Pancreas (tissue), 10 donors: Measurements from ENCODE around the gene LIPH. TPM values are rescaled to one million over a fixed set of nuclear protein-coding genes. Genes with fewer than 3 reads are reported as not detected.

Experiments
- ATAC-seq, 4 donors: fragments of 200-7000 bp; cut with Tn5 transposase; one replicate each; pipeline versions ENCODE4 v1.8.0 to v1.9.1; 2020; ENCODE audit warnings: mild to moderate bottlenecking in 4 of 4, moderate library complexity in 4 of 4
- DNase-seq, 6 donors: peaks; one replicate each; pipeline ENCODE4 v3.0.0-alpha.2; 2020
- FAIRE-seq: peaks from 2 replicates; lab custom pipeline; 2012; peaks lifted over from hg19 to GRCh38; lab: Jason Lieb, UNC
- H3K27ac ChIP-seq, 4 donors: fragments of 200-600 bp; sonication (generic); 1 replicate in 3 of 4; 2 replicates in 1 of 4; pipeline versions ENCODE4 v1.5.0 to v1.8.0; 2020
- H3K27me3 ChIP-seq, 4 donors: fragments of 200-600 bp; one replicate each; pipeline ENCODE4 v1.8.0; 2021
- H3K36me3 ChIP-seq, 3 donors: fragments of 200-600 bp; sonication (generic) in 1 of 3; one replicate each; pipeline versions ENCODE4 v1.5.0 to v1.8.0; 2020 to 2021
- H3K4me1 ChIP-seq, 3 donors: fragments of 200-600 bp; one replicate each; pipeline ENCODE4 v1.8.0; 2021
- H3K4me3 ChIP-seq, 4 donors: fragments of 200-600 bp; sonication (generic) in 2 of 4; one replicate each; pipeline versions ENCODE4 v1.5.0 to v1.8.0; 2020 to 2021
- H3K9me3 ChIP-seq, 4 donors: fragments of 200-600 bp; one replicate each; pipeline ENCODE4 v1.8.0; 2021
- WGBS, 2 donors: extraction: QIAGEN DNeasy Blood & Tissue Kit; methylation state at CpG; one replicate each; pipeline ENCODE4 v1.1.7; 2013; 5-methylcytosine and 5-hydroxymethylcytosine counted together
- intact Hi-C, 3 donors: fragments of 100-400 bp; cut with DNase I; formaldehyde crosslinking; loops; one replicate each; pipeline versions ENCODE4 v1.11.1 to v1.14.2; 2022
- polyA plus RNA-seq, 2 donors: library from polyadenylated mRNA; stranded (reverse); fragments of 200-250 nt; gene quantifications; one replicate each; pipeline ENCODE4 v1.2.3, GENCODE V29; 2013
- total RNA-seq, 6 donors: library from RNA; stranded (reverse); fragmentation: NEBNext Ultra II Directional in 4 of 6; extraction: Animal tissue kit (Norgen Biotek cat#: 25700) in 4 of 6; gene quantifications; one replicate each; pipeline versions ENCODE4 v1.2.1 to v1.2.4, GENCODE V29; 2021 to 2023
- TF ChIP-seq, protein P1 (sequence below), 4 donors: fragments of 200-600 bp; sonication (generic) in 3 of 4; IDR thresholded peaks; one replicate each; pipeline versions ENCODE4 v1.5.0 to v1.8.0; 2021; ENCODE audit warnings: antibody characterized with exemption in 4 of 4
- donor health status: healthy with polysubstance abuse.
- donor health status: DM: no; HTN: no; CAD: no; lungs with moderate emphysema.
- donor health status: DM: no; HTN: no; CAD: no.
- donor health status: control.
- donor health status: control.
- donor health status: Bipolar disorder and iron deficiency.
- donor health status: DM: yes; HTN: yes; CAD: no.
- donor health status: DM: no; HTN: no; CAD: no.
- donor health status: DM: no; HTN: no; CAD: no.
- donor health status: DM: yes; HTN: yes; CAD: no.

Gene LIPH
- total and polyA plus RNA-seq, 8 donors = 3.7 to 13.9 (median 4.8) TPM

GRCh38 chr3:185457376-185457775, 95.0 kb downstream of the LIPH start:
- Histone ChIP-seq H3K36me3 (peaks cover 0 to 4% (median 0%) of the 10 kb centered on the region in 3 donors), H3K4me3 (no peak overlapping the region), H3K27me3 (no peaks in the 10 kb centered on the region), H3K4me1 (no peaks in the 10 kb centered on the region), H3K9me3 (no peaks in the 10 kb centered on the region), H3K27ac (no peak overlapping the region)
- WGBS, 2 donors = 85 to 98% methylated on average over 2 of the region's 2 CpGs
- FAIRE-seq (no peak), ATAC-seq (no peak), DNase-seq (no peak)
- TF ChIP-seq, protein P1, sequence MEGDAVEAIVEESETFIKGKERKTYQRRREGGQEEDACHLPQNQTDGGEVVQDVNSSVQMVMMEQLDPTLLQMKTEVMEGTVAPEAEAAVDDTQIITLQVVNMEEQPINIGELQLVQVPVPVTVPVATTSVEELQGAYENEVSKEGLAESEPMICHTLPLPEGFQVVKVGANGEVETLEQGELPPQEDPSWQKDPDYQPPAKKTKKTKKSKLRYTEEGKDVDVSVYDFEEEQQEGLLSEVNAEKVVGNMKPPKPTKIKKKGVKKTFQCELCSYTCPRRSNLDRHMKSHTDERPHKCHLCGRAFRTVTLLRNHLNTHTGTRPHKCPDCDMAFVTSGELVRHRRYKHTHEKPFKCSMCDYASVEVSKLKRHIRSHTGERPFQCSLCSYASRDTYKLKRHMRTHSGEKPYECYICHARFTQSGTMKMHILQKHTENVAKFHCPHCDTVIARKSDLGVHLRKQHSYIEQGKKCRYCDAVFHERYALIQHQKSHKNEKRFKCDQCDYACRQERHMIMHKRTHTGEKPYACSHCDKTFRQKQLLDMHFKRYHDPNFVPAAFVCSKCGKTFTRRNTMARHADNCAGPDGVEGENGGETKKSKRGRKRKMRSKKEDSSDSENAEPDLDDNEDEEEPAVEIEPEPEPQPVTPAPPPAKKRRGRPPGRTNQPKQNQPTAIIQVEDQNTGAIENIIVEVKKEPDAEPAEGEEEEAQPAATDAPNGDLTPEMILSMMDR (IDR thresholded peaks at IDR 0.05) = no peak
- intact Hi-C loops = no loop called here

Other genes starting within 250 kb of the LIPH start
- gene MAP3K13, start 189.5 kb downstream of the LIPH start, total RNA-seq = 10 to 100 TPM; 17.5 to 43.1 (median 24.0) TPM
- 10 to 100 TPM; 17.2 to 22.8 TPM for gene MAP3K13, start 189.5 kb downstream of the LIPH start, polyA plus RNA-seq
- 10 to 100 TPM in 1 of 6 donors, 1 to 10 TPM in 5; 5.4 to 10.6 (median 6.5) TPM for gene TMEM41A, start 53.6 kb downstream of the LIPH start, total RNA-seq
- gene TMEM41A, start 53.6 kb downstream of the LIPH start, polyA plus RNA-seq = 1 to 10 TPM; 4.6 to 6.9 TPM
- gene SENP2, start 33.7 kb upstream of the LIPH start, total RNA-seq = 10 to 100 TPM; 13.4 to 20.7 (median 15.5) TPM
- 1 to 10 TPM; 5.7 to 7.1 TPM for gene SENP2, start 33.7 kb upstream of the LIPH start, polyA plus RNA-seq